ENCODE measurements around the gene USP12.
"Not testable (repeated sequence)": the region's sequence is repeated elsewhere in the genome, so short reads cannot be mapped to it uniquely, and the experiment has no call there.

The USP12 gene

DNA sequence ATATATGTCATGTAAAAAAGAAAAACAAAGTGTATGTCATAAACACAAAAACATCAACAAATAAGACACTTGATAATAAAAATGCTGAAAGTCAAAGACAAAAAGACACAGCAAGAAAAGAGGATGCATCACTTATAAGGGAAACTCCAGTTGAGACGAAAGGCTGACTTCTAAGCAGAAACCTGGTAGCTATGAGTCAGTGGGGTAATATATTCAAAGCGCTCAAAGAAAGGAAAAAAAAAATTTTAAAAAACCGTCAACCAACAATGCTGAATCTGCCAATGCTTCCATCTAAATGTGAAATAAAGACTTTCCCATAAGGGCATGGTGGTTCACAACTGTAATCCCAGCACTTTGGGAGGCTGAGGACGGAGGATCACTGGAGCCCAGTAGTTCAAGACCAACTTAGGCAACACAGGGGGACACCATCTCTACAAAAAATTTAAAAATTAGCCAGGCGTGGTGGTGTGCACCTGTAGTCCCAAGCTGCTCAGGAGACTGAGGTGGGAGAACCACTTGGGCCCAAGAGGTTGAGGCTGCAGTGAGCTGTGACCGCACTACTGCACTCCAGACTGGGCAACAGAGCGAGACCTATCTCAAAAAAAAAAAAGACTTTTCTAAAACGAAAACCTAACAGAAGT lies 24.0 kb downstream of the USP12 start:
- DNase-seq = no peak

DNA sequence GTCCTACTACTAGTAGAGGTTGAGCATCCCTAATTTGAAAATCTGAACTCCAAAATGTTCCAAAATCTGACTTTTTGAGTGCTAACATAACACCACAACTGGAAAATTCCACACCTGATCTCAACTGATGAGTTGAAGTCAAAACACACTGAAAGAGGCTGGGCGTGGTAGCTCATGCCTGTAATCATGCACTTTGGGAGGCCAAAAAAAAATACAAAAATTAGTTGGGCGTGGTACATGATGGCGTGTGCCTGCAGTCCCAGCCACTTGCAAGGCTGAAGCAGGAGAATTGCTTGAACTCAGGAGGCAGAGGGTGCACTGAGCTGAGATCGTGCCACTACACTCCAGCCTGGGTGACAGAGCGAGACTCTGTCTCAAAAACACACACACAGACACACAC lies 29.9 kb downstream of the USP12 start:
- DNase-seq = no peak

DNA sequence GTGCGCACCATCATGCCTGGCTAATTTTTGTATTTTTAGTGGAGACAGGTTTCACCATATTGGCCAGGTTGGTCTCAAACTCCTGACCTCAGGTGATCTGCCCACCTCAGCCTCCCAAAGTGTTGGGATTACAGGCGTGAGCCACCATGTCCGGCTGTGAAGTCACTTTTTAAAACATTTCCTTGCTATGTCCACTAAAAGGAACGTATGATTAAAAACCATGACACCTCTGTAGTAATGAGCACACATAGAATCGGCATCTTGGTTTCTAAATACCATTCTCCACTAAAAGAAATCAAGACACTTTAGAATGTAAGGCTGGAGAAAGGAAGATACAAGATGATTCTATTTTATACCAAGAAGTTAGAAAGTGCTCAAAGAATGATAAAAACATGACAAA lies 30.5 kb downstream of the USP12 start:
- not testable (repeated sequence) for DNase-seq

DNA sequence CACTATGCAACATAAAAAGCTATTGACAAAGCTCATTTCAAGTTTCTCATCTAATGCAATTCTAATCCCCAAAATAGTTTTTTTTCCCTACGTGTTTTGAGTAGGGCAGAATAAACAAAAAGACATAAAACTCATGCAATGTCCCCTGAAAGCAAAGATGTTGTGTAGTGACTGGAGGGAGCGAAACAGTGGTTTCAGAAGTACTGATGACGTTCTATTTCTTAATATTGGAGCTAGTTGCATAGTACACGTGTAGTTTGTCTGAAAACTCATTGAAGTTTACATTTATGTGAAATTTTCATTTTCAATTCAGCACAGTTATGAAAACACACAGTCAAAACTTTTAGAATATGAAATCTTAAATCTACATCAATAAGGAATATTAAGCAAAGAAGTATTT lies 31.6 kb downstream of the USP12 start:
- DNase-seq = no peak

DNA sequence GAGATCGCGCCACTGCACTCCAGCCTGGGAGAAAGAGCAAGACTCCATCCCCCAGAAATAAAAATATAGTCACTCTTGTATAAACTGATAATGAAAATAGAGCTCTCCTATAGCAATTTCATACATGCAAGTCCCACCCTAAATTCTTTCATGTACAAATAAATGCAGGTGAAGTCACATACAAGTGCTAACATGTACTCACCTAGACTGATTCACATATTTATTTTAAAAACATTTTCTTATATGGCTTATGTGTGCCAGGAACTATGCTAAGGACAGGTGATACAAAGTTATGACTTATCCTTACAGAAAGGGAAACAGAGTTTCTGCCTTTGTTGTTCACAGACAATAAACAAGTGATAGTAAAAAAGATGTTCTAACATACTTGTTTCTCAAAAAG lies 32.0 kb downstream of the USP12 start:
- DNase-seq = no peak

DNA sequence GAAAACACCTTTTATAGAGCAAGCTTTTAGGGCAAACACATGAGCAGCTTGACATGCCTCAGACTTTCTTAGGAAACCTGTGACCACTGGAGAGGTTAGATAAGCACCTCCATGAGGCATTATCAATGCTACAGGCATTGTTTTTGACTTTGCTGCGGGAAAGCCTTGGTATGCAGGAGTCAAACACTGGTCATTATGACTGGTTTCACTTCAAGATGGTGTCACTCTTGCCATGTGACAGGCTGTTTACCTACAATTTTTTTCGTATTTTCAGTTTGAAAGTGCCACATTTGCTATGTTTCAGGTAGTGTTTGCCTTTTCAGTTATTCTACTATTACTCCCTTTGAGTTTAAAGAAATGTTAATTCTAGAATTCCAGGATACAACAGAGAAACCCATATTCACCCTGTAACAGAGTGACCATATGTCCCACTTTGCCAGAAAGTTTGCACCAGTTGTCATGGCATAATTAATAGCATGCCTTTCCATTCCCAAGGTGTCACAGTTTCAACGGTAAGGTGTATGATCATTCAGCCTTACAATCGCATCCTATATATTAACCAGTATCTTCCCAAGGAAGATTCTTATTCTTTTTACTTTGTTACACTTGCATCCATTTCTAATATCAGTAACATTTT lies 33.0 kb downstream of the USP12 start:
- DNase-seq = no peak

DNA sequence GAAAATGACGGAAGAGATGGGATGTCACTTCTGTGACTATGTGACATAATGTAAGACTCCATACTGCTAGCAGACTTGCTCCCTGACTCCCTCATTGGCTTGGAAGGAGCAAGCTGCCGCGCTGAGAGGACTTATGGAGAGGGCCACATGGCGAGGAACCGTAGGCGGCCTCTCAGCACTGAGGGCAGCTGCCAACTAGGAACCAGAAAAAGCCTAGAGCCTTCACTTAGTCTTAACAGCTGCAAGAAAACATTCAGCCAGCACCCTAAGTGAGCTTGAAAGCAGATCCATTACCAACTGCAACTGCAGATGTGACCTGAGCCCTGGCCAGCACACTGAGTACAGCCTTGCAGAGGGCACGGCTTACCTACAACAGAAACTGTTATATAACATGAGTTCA lies 33.9 kb downstream of the USP12 start:
- DNase-seq = no peak

DNA sequence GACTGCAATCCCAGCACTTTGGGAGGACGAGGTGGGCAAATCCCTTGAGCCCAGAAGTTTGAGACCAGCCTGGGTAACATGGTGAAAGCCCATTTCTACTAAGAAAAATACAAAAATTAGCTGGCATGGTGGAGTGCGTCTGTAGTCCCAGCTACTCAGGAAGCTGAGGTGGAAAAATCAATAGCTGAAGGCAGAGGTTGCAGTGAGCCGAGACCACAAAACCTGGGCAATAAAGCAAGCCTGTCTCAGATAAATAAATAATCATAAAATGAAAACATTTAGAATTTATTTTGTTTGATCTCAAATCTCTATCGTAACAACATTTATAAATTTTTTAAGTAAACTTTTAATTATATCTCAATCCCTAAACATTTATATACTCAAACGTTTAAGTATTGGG lies 36.6 kb downstream of the USP12 start:
- DNase-seq = no peak

DNA sequence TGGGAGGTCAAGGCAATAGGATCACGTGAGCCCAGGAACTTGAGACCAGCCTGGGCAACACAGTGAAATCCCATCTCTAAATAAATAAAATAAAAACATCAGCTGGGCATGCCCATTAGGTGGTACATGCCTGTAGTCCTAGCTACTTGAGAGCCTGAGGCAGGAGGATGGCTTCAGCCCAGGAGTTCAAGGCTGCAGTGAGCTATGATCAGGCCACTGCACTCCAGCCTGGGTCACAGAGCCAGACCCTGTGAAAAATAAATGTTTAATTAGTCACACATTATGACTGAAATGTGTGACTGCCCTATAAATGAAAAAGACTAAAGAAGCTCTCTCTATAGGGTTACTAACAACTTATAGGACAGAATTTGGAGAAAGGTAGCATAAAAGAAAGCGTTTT lies 37.7 kb downstream of the USP12 start:
- DNase-seq = no peak

DNA sequence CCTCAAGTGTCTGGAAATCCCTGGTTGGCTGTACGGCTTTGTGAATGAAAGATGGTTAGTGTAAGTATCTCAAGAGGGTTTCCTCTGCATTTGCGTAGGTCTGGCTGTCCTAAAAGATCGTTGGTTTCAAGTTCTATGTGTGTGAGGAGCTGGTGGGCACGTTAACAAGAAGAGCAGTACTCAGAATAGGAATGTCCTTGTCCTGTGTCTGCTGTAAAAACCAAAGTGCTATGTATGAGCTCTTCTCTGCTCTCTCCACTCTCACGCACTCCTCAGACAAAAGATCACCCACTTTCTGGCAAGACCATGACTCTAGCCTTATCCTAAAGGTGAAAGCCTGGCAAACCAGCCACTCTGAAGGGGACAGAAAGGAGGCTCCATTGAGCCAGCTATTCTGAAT lies 39.1 kb downstream of the USP12 start:
- no peak for DNase-seq

DNA sequence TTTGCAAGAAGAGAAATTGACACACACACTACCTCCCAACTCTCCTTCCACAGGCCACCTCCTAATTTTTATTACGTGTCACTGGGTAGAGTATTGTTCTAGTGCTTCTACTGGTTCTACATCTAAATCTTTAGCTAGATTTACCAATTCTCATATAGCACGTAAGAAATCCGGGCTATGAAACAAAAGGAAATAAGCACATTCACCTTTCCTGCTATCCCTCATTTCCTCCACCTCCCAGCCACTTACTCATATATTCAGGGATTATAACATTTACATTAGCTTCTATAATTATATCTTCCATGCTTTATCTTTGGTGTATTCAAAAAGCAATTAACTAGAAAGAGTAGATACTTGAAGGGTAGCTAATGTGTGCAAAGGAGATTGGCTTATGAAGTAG lies 39.7 kb downstream of the USP12 start:
- no peak for DNase-seq

DNA sequence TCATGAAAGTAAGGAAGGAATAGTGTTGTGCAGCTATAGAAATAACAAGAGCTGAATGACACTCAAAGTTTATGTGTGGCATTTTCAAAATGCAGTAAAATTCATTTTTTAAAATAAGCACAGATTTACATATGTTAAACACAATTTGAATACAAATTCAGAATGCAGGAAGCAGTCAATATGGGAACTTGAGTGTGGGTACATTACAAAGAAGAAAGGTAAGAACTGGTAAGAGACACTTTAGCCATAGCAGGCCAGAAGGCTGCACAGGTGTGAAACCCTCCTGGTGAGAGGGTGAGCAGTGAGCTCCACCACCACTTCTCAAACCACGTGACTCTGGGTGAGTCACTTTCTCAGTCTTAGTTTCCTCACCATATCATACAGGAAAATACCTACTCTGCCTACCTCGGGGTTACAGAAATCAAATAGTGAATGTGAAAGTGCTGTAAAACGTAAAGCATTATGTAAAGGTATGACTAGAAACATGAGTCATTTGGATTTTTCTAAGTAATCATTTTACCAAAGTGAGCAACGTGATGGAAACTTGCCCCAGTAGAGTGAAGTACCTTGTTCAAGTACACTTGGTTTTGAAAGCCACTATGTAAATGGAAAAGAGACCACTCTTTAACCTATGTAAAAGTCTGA lies 40.5 kb downstream of the USP12 start:
- DNase-seq = no peak

DNA sequence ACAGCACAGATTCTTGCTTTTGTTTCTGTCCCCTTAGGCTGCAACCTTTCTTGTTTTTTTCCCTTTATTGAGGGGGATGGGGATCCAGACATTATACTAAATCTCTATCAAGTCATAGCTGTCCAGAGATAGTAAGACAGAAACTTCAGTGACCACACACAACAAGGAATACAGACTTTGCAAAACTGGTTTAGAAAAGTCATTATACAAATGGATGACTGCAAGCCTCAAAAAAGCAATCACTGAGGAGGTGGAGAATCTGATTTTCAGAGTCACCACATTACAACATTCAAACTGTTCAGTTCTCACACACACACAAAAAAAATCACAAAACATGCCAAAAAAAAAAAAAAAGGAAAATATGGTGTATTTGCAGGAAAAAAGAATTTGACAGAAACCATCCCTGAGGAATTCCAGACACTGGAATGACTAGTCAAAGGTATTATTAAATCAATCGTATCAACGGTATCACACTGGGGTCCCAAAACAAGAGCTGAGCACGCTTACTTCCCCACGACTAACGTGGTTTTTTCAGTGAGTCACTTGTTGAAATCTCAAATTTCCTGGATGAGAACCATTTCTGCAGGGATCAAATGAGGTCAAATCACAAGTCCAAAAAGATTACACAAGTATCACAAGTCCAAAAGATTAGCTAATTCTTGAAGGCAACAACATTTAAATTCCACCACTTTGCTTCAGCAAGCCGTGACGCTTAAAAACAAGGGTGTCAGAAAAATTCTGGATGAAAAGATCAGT lies 41.2 kb downstream of the USP12 start:
- no peak for DNase-seq

DNA sequence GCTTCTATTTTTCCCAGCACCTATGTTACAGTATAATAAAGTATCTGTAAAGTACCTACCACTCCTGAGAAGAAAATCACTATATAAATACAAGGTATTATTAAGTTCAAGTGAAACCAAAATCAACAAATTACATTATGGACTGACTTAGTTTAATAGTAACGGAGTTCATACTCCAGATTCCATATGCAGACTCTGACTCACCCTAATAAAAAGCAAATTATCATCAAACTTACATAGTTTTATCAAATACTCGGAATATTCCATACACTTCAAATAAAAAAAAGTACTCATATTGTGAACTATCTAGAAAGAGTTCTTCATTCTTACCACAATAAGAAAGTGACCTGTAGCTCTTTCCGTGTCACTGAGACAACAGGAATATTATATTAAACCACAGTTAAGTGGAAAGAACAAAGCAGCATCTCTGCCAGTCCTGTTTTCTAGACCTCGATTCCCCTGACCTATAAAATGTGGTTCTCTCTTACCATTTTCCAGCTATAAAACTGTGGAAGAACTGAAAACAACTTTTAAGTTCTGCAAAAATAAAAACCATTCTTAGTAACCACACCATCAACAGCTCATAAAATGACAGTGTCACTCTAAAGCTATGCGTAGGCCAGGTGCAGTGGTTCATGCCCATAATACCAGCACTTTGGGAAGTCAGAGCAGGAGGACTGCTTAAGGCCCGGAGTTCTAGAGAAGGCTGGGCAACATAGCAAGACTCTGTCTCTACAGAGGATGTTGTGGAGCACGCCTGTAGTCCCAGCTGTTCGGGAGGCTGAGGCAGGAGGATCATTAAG lies 42.6 kb downstream of the USP12 start:
- DNase-seq = no peak

DNA sequence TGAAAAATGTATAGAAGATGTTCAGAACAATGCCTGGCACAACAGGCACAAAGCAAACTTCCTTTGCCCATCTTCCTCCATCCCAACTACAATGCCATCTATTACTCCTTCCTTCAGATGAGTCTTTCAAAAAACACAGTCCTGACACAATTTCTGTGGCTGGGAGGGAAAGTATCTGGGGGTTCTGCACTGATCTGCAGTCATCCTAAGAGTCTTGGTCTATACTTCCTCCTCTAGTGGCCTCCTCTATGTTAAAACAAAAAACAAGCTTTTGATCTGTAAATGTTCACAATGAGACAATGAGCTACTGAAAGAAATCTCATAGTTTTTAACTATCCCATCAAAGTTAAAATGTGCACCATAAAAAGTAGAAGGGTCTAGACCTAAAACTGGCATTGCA lies 44.8 kb downstream of the USP12 start:
- no peak for DNase-seq

DNA sequence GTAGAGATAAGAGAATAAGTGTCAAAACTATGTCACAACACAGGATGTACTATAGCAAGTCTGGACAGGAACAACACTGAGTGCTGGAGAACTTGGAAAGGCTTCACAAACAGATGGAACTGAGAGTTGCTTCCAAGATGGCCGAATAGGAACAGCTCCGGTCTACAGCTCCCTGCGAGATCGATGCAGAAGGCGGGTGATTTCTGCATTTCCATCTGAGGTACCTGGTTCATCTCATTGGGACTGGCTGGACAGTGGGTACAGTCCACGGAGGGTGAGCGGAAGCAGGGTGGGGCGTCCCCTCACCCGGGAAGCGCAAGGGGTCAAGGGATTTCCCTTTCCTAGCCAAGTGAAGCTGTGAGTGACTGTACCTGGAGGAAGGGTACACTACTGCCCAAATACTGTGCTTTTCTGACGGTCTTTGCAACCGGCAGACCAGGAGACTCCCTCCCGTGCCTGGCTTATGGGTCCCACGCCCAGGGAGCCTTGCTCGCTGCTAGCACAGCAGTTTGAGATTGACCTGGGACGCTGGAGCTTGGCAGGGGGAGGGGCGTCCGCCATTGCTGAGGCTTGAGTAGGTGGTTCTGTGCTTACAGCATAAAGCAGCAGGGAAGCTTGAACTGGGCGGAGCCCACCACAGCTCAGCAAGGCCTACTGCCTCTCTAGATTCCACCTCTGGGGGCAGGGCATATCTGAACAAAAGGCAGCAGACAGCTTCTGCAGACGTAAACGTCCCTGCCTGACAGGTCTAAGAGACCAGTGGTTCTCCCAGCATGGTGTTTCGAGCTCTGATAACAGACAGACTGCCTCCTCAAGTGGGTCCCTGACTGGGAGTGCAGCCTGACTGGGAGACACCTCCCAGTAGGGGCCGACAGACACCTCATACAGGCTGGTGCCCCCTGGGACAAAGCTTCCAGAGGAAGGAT lies 46.0 kb downstream of the USP12 start:
- DNase-seq = peak; percentile 53

DNA sequence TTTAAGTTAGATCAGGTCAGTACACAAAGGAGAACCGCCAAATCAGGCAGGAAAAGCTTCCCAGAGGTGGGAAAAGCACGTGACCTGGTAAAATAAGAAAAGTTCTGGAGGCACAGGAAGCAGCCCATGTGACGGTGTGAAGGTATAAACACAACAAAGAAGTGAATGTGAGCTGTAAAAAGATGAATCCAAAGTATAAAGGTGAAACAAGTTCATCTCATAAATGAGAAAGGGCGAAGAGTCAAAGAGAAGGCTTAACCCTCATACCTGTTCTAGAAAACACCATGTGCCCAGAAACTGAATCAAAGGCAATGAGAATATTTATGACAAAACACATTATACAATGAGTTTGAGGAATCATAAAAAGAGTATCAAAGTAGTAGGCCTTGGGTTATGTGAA lies 47.0 kb downstream of the USP12 start:
- DNase-seq = no peak

DNA sequence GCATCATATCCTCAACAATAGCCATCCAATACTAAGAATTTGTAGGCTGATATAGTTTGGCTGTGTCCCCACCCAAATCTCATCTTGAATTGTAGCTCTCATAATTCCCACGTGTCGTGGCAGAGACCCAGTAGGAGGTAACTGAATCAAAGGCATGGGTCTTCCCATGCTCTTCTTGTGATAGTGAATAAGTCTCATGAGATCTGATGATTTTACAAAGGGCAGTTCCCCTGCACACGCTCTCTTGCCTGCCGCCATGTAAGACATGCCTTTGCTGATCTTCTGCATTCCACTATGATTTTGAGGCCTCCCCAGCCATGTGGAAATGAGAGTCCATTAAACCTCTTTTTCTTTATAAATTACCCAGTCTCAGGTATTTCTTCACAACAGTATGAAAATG lies 48.2 kb downstream of the USP12 start:
- DNase-seq = not testable (repeated sequence)

DNA sequence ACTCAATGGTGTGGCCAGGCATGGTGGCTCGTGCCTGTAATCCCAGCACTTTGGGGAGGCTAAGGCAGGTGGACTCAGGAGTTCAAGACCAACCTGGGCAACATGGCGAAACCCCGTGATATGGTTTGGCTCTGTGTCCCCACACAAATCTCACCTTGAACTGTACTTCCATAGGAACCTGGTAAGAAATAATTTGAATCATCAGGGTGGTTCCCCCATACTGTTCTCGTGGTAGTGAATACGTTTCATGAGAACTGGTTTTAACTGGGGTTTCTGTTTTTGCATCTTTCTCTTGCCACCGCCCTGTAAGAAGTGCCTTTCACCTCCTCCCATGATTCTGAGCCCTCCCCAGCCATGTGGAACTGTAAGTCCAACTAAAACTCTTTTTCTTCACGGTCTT lies 49.6 kb downstream of the USP12 start:
- no peak for DNase-seq

DNA sequence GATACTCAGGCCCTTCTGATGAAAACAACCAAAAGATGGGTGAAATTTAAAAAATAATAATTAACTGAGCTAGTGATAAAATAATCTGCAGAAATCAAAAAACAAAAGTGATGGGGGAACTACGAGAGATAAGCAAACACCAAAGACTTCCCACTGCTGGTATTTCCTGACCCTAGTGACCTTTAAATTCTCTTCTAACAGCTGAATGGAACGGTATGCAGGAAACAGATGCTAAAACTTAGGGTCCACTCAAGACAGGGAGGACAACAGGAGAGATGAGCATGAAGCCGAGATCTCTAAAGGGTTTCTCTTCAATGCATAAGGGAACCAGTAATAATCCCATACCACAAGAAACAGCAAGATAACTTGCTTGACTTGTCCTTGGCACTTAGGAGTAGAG lies 50.8 kb downstream of the USP12 start:
- no peak for DNase-seq

DNA sequence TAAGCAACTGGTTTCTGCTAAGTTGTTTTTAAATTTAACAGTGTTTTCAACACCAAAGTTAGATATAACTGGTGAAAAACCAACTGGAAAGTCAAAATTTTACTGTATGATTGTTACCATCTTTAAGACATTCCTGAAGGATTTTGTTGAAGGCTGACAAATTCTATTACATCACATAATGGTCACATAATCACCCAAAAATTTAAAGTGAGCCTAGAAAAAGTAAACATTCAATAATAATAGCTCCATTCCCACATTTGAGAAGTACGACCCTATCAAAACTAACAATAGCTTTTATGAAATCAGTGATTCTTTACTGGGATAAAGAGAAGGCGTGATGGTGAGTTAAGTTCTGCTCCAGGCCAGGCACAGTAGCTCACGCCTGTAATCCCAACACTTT lies 51.6 kb downstream of the USP12 start:
- no peak for DNase-seq
